Measurements from ENCODE around the gene ZNF598. TPM values are rescaled to one million over a fixed set of nuclear protein-coding genes. Genes with fewer than 3 reads are reported as not detected.

ZNF598 gene
- polyA plus RNA-seq, 1 of the 3 experiments (the other 2 are of a cell fraction), result 47.8 TPM

DNA sequence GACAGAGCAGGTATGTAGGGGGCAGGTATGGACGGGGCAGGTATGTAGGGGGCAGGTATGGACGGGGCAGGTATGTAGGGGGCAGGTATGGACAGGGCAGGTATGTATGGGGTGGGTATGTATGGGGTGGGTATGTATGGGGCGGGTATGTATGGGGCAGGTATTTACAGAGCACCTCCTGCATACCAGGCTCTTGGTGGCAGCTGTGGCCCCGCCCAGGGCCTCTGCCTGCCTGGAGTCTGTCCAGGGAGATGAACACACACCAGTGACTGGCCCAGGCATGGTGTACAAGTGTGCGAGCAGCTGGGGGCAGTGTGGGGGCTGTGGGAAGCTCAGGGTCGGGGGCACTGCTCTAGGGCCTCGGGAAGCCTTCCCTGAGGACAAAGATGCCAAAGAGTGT lies 59.6 kb downstream of the ZNF598 start:
- WGBS (ENCODE audit: low lambda C conversion rate), result 54% methylated on average over 7 of the region's 7 CpGs
- Histone ChIP-seq H3K9ac (no peak overlapping the region), H3F3A (replicated peaks; ENCODE audit: insufficient read depth) (no peaks in the 10 kb centered on the region), H3K4me3 (ENCODE audit: low read depth in 2 of 2, low read length in 1 of 2) (no peak overlapping the region), H3K27me3 (ENCODE audit: insufficient read depth) (no peaks in the 10 kb centered on the region), H3K4me2 (no peak overlapping the region), H3K4me1 (ENCODE audit: control insufficient read depth in 1 of 2, insufficient read depth in 2 of 2, low read depth in 1 of 2, low read length in 1 of 2) (peaks cover 0 to 9% of the 10 kb centered on the region in 2 experiments; a peak in 1 of 4 replicates), H3K36me3 (replicated peaks in 1 of 2; ENCODE audit: control insufficient read depth in 1 of 2, insufficient read depth in 2 of 2, low read length in 1 of 2) (no peaks in the 10 kb centered on the region), H3K27ac (ENCODE audit: low read depth in 2 of 2, low read length in 1 of 2) (no peak overlapping the region), H3K9me2 (no peaks in the 10 kb centered on the region), H4K20me1 (ENCODE audit: insufficient read depth) (no peaks in the 10 kb centered on the region), H3K9me3 (no peaks in the 10 kb centered on the region), H2AFZ (ENCODE audit: low read depth) (no peak overlapping the region), H3K79me2 (ENCODE audit: insufficient read depth) (no peaks in the 10 kb centered on the region)
- no peak for TF ChIP-seq FOXM1 (IDR thresholded peaks at IDR 0.05; ENCODE audit: low read depth)
- no peak for TF ChIP-seq USF2 (IDR thresholded peaks at IDR 0.05; ENCODE audit: borderline replicate concordance, low read depth, low read length)
- TF ChIP-seq, protein P1, sequence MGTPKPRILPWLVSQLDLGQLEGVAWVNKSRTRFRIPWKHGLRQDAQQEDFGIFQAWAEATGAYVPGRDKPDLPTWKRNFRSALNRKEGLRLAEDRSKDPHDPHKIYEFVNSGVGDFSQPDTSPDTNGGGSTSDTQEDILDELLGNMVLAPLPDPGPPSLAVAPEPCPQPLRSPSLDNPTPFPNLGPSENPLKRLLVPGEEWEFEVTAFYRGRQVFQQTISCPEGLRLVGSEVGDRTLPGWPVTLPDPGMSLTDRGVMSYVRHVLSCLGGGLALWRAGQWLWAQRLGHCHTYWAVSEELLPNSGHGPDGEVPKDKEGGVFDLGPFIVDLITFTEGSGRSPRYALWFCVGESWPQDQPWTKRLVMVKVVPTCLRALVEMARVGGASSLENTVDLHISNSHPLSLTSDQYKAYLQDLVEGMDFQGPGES (IDR thresholded peaks at IDR 0.05; ENCODE audit: low read depth, low read length), result no peak
- no peak for TF ChIP-seq CTCF (IDR thresholded peaks at IDR 0.05)
- no peak for TF ChIP-seq RXRA (IDR thresholded peaks at IDR 0.05; ENCODE audit: borderline replicate concordance, low read depth)
- TF ChIP-seq NRF1 (IDR thresholded peaks at IDR 0.05; ENCODE audit: low read depth, low read length), result no peak
- TF ChIP-seq JUND (IDR thresholded peaks at IDR 0.05), result no peak
- no peak for TF ChIP-seq PBX3 (IDR thresholded peaks at IDR 0.05)
- CTCF ChIA-PET, result interaction anchor here (1.1 to 2.1 kb wide), 3 partner anchors 9 to 21 kb away, joined by 3 to 13 read pairs (median 5); no protein-coding TSS in a partner anchor
- DNase-seq, result no peak
- POLR2A ChIA-PET, result no interaction called here

DNA sequence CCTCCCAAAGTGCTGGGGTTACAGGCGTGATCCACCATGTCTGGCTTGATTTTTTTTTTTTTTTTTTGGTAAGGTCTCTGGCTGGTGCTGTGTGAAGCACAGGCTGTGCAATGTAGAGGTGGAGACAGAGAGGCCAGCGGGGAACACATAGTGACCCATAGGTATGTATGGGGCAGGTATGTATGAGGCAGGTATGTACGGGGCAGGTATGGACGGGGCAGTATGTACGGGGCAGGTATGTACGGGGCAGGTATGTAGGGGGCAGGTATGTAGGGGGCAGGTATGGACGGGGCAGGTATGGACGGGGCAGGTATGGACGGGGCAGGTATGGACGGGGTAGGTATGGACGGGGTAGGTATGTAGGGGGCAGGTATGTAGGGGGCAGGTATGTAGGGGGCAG lies 60.1 kb downstream of the ZNF598 start:
- Histone ChIP-seq H3K9me2 (no peaks in the 10 kb centered on the region), H3K9me3 (no peaks in the 10 kb centered on the region), H3K4me2 (no peak overlapping the region), H3K4me3 (ENCODE audit: low read depth in 2 of 2, low read length in 1 of 2) (no peak overlapping the region), H3K9ac (no peak overlapping the region), H3K27me3 (ENCODE audit: insufficient read depth) (no peaks in the 10 kb centered on the region), H3K36me3 (replicated peaks in 1 of 2; ENCODE audit: control insufficient read depth in 1 of 2, insufficient read depth in 2 of 2, low read length in 1 of 2) (no peaks in the 10 kb centered on the region), H3K27ac (ENCODE audit: low read depth in 2 of 2, low read length in 1 of 2) (no peak overlapping the region), H4K20me1 (ENCODE audit: insufficient read depth) (no peaks in the 10 kb centered on the region), H3K79me2 (ENCODE audit: insufficient read depth) (no peaks in the 10 kb centered on the region), H3K4me1 (ENCODE audit: control insufficient read depth in 1 of 2, insufficient read depth in 2 of 2, low read depth in 1 of 2, low read length in 1 of 2) (peaks cover 0 to 5% of the 10 kb centered on the region in 2 experiments; a peak in 1 of 4 replicates), H3F3A (replicated peaks; ENCODE audit: insufficient read depth) (no peaks in the 10 kb centered on the region), H2AFZ (ENCODE audit: low read depth) (no peak overlapping the region)
- WGBS (ENCODE audit: low lambda C conversion rate), result 79% methylated on average over 11 of the region's 11 CpGs
- POLR2A ChIA-PET, result no interaction called here
- CTCF ChIA-PET, result interaction anchor here (1.1 kb wide), 1 partner anchor 9 kb away, joined by 5 read pairs; no protein-coding TSS in a partner anchor
- DNase-seq, result no peak
- TF ChIP-seq MXI1 (IDR thresholded peaks at IDR 0.05; ENCODE audit: low read depth, low read length) (no peak), NFIC (IDR thresholded peaks at IDR 0.05; ENCODE audit: borderline replicate concordance) (no peak), EZH2phosphoT487 (IDR thresholded peaks at IDR 0.05; ENCODE audit: borderline replicate concordance, low read depth) (no peak)
- TF ChIP-seq, protein P2, sequence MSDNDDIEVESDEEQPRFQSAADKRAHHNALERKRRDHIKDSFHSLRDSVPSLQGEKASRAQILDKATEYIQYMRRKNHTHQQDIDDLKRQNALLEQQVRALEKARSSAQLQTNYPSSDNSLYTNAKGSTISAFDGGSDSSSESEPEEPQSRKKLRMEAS (IDR thresholded peaks at IDR 0.05; ENCODE audit: low read depth), result no peak

Small RNA genes lying within 50 kb of the gene (small RNA-seq; reads per million reads assigned to genes)
- gene AC005363.2 (0 to 2.1 (median 0) reads per million in 7 experiments), gene RN7SL219P (0 reads per million in 7 experiments), gene SNORA10 (0 reads per million in 7 experiments), gene SNORA64 (0 reads per million in 7 experiments)

Other genes starting within 250 kb of the ZNF598 start
- gene NME3, start 238.3 kb downstream of the ZNF598 start, polyA plus RNA-seq (2012; rRNA removed), result 77.2 and 80.4 TPM in 2 replicates
- gene EME2, start 237.0 kb downstream of the ZNF598 start, polyA plus RNA-seq (2012; rRNA removed), result 10.1 and 15.8 TPM in 2 replicates
- gene MRPS34, start 236.7 kb downstream of the ZNF598 start, polyA plus RNA-seq (2012; rRNA removed), result 127 and 156 TPM in 2 replicates
- 40.6 and 41.6 TPM in 2 replicates for gene SPSB3, start 227.2 kb downstream of the ZNF598 start, polyA plus RNA-seq (2012; rRNA removed)
- gene NUBP2, start 226.9 kb downstream of the ZNF598 start, polyA plus RNA-seq (2012; rRNA removed), result 73.2 and 75.4 TPM in 2 replicates
- gene IGFALS, start 216.1 kb downstream of the ZNF598 start, polyA plus RNA-seq (2012; rRNA removed), result 0.02 and 0.03 TPM in 2 replicates
- 119 and 138 TPM in 2 replicates for gene HAGH, start 183.0 kb downstream of the ZNF598 start, polyA plus RNA-seq (2012; rRNA removed)
- 58.2 and 59.0 TPM in 2 replicates for gene FAHD1, start 182.6 kb downstream of the ZNF598 start, polyA plus RNA-seq (2012; rRNA removed)
- 0.05 TPM in 1 of 2 replicates, not detected in the other for gene MEIOB, start 137.7 kb downstream of the ZNF598 start, polyA plus RNA-seq (2012; rRNA removed)
- 0.03 TPM in 1 of 2 replicates, not detected in the other for gene HS3ST6, start 91.4 kb downstream of the ZNF598 start, polyA plus RNA-seq (2012; rRNA removed)
- 30.1 and 31.4 TPM in 2 replicates for gene MSRB1, start 66.6 kb downstream of the ZNF598 start, polyA plus RNA-seq (2012; rRNA removed)
- not detected in 2 replicates for gene RPL3L, start 55.1 kb downstream of the ZNF598 start, polyA plus RNA-seq (2012; rRNA removed)
- 251 and 468 TPM in 2 replicates for gene NDUFB10, start 50.3 kb downstream of the ZNF598 start, polyA plus RNA-seq (2012; rRNA removed)
- 4,622 and 6,384 TPM in 2 replicates for gene RPS2, start 45.0 kb downstream of the ZNF598 start, polyA plus RNA-seq (2012; rRNA removed)
- 0.07 TPM in 1 of 2 replicates, not detected in the other for gene RNF151, start 43.0 kb downstream of the ZNF598 start, polyA plus RNA-seq (2012; rRNA removed)
- 36.7 and 37.1 TPM in 2 replicates for gene TBL3, start 37.8 kb downstream of the ZNF598 start, polyA plus RNA-seq (2012; rRNA removed)
- 0.19 and 0.21 TPM in 2 replicates for gene NOXO1, start 28.4 kb downstream of the ZNF598 start, polyA plus RNA-seq (2012; rRNA removed)
- 13.3 and 20.4 TPM in 2 replicates for gene GFER, start 25.6 kb downstream of the ZNF598 start, polyA plus RNA-seq (2012; rRNA removed)
- gene SYNGR3, start 19.9 kb downstream of the ZNF598 start, polyA plus RNA-seq (2012; rRNA removed), result 10.7 and 10.8 TPM in 2 replicates
- gene NPW, start 10.0 kb upstream of the ZNF598 start, polyA plus RNA-seq (2012; rRNA removed), result 0.62 and 1.1 TPM in 2 replicates
- gene NHERF2, start 17.1 kb upstream of the ZNF598 start, polyA plus RNA-seq (2012; rRNA removed), result 45.2 and 53.8 TPM in 2 replicates
- 72.9 and 77.3 TPM in 2 replicates for gene NTHL1, start 38.0 kb upstream of the ZNF598 start, polyA plus RNA-seq (2012; rRNA removed)
- gene TSC2, start 38.2 kb upstream of the ZNF598 start, polyA plus RNA-seq (2012; rRNA removed), result 76.7 and 96.1 TPM in 2 replicates
- gene PKD1, start 126.1 kb upstream of the ZNF598 start, polyA plus RNA-seq (2012; rRNA removed), result 39.8 and 47.4 TPM in 2 replicates
- 14.3 and 19.5 TPM in 2 replicates for gene RAB26, start 138.8 kb upstream of the ZNF598 start, polyA plus RNA-seq (2012; rRNA removed)
- gene TRAF7, start 146.0 kb upstream of the ZNF598 start, polyA plus RNA-seq (2012; rRNA removed), result 69.9 and 73.0 TPM in 2 replicates
- gene CASKIN1, start 186.8 kb upstream of the ZNF598 start, polyA plus RNA-seq (2012; rRNA removed), result 1.4 and 1.7 TPM in 2 replicates
- gene MLST8, start 195.6 kb upstream of the ZNF598 start, polyA plus RNA-seq (2012; rRNA removed), result 70.3 and 85.4 TPM in 2 replicates
- gene BRICD5, start 201.0 kb upstream of the ZNF598 start, polyA plus RNA-seq (2012; rRNA removed), result 2.3 and 3.4 TPM in 2 replicates
- 10.3 and 10.8 TPM in 2 replicates for gene PGP, start 205.0 kb upstream of the ZNF598 start, polyA plus RNA-seq (2012; rRNA removed)
- gene E4F1, start 213.8 kb upstream of the ZNF598 start, polyA plus RNA-seq (2012; rRNA removed), result 33.0 and 34.0 TPM in 2 replicates
- gene DNASE1L2, start 226.6 kb upstream of the ZNF598 start, polyA plus RNA-seq (2012; rRNA removed), result 2.4 and 2.5 TPM in 2 replicates
- 53.3 and 61.8 TPM in 2 replicates for gene ECI1, start 241.8 kb upstream of the ZNF598 start, polyA plus RNA-seq (2012; rRNA removed)

Measured in SK-N-SH (cell line).